H9 (cell line): Measurements from ENCODE around the gene FAM163B. TPM values are rescaled to one million over a fixed set of nuclear protein-coding genes. Genes with fewer than 3 reads are reported as not detected.

ENCODE experiments used
- DNase-seq: peaks from one replicate; pipeline ENCODE4 v3.0.0-alpha.2; 2017
- H2AFZ ChIP-seq: one replicate; pipeline ENCODE4 v1.6.1; 2013; ENCODE audit warnings: mild to moderate bottlenecking, low read length, control low read depth, moderate library complexity
- H2AK5ac ChIP-seq: 2 replicates; pipeline ENCODE4 v1.6.1; 2013; ENCODE audit warnings: low read length, control low read depth, mixed read lengths; ENCODE audit not compliant: insufficient read length
- H2BK120ac ChIP-seq: one replicate; pipeline ENCODE4 v1.6.1; 2013; ENCODE audit warnings: low read depth, mild to moderate bottlenecking, low read length, control low read depth, inconsistent platforms; ENCODE audit not compliant: poor library complexity, severe bottlenecking
- H2BK12ac ChIP-seq: 2 replicates; pipeline ENCODE4 v1.6.1; 2013; ENCODE audit warnings: low read length, control low read depth, mixed read lengths, low read depth; ENCODE audit not compliant: insufficient read length
- H2BK15ac ChIP-seq: 2 replicates; pipeline ENCODE4 v1.6.1; 2013; ENCODE audit warnings: low read depth, low read length, control low read depth
- H2BK20ac ChIP-seq: one replicate; pipeline ENCODE4 v1.6.1; 2013; ENCODE audit warnings: low read depth, mild to moderate bottlenecking, low read length, control low read depth, inconsistent platforms; ENCODE audit not compliant: poor library complexity, severe bottlenecking
- H2BK5ac ChIP-seq: 2 replicates; pipeline ENCODE4 v1.6.1; 2013; ENCODE audit warnings: low read length, control low read depth, mixed read lengths; ENCODE audit not compliant: insufficient read length
- H3K14ac ChIP-seq: 2 replicates; pipeline ENCODE4 v1.6.1; 2013; ENCODE audit warnings: low read length, control low read depth; ENCODE audit not compliant: insufficient read depth
- H3K18ac ChIP-seq: 2 replicates; pipeline ENCODE4 v1.6.1; 2013; ENCODE audit warnings: low read depth, mild to moderate bottlenecking, mixed read lengths, low read length, control low read depth; ENCODE audit not compliant: insufficient read length
- H3K23ac ChIP-seq: 2 replicates; pipeline ENCODE4 v1.6.1; 2013; ENCODE audit warnings: low read length, control low read depth, mixed read lengths, low read depth; ENCODE audit not compliant: insufficient read length
- H3K23me2 ChIP-seq: 2 replicates; pipeline ENCODE4 v1.6.1; 2013; ENCODE audit warnings: low read depth, mild to moderate bottlenecking, mixed read lengths, low read length, control low read depth; ENCODE audit not compliant: insufficient read length, poor library complexity, severe bottlenecking
- H3K27ac ChIP-seq: 2 replicates; pipeline ENCODE4 v1.5.1; 2013; ENCODE audit warnings: low read length, control low read depth, mixed read lengths, low read depth; ENCODE audit not compliant: insufficient read length
- H3K27me3 ChIP-seq: 2 replicates; pipeline ENCODE4 v1.6.1; 2013; ENCODE audit warnings: low read length, control low read depth, inconsistent platforms; ENCODE audit not compliant: insufficient read depth
- H3K4ac ChIP-seq: 2 replicates; pipeline ENCODE4 v1.6.1; 2013; ENCODE audit warnings: low read depth, mild to moderate bottlenecking, control low read depth, inconsistent platforms, low read length, moderate library complexity
- H3K4me1 ChIP-seq: 2 replicates; pipeline ENCODE4 v1.6.1; 2013; ENCODE audit warnings: low read length, control low read depth, inconsistent platforms; ENCODE audit not compliant: insufficient read depth
- H3K4me2 ChIP-seq: 2 replicates; pipeline ENCODE4 v1.6.1; 2013; ENCODE audit warnings: low read length, control low read depth, mixed read lengths; ENCODE audit not compliant: insufficient read length, insufficient read depth
- H3K56ac ChIP-seq: 2 replicates; pipeline ENCODE4 v1.6.1; 2013; ENCODE audit warnings: low read depth, mild to moderate bottlenecking, mixed read lengths, low read length, control low read depth; ENCODE audit not compliant: insufficient read length
- H3K79me1 ChIP-seq: 2 replicates; pipeline ENCODE4 v1.6.1; 2013; ENCODE audit warnings: low read depth, mild to moderate bottlenecking, moderate library complexity, low read length, control low read depth, inconsistent platforms; ENCODE audit not compliant: insufficient read depth, poor library complexity, severe bottlenecking
- H3K79me2 ChIP-seq: 2 replicates; pipeline ENCODE4 v1.6.1; 2013; ENCODE audit warnings: low read length, control low read depth, inconsistent platforms; ENCODE audit not compliant: insufficient read depth
- H3K9ac ChIP-seq: 2 replicates; pipeline ENCODE4 v1.6.1; 2013; ENCODE audit warnings: low read length, control low read depth, mixed read lengths; ENCODE audit not compliant: insufficient read length; ENCODE audit errors: extremely low read depth
- H3K9me3 ChIP-seq: one replicate; pipeline ENCODE4 v1.6.1; 2013; ENCODE audit warnings: low read depth, low read length, inconsistent platforms; ENCODE audit not compliant: control insufficient read depth
- H3T11ph ChIP-seq: one replicate; pipeline ENCODE4 v1.6.1; 2013; ENCODE audit warnings: mild to moderate bottlenecking, low read length, control low read depth, inconsistent platforms
- H4K20me1 ChIP-seq: one replicate; pipeline ENCODE4 v1.6.1; 2013; ENCODE audit not compliant: control insufficient read depth, insufficient read length, insufficient read depth
- H4K5ac ChIP-seq: 2 replicates; pipeline ENCODE4 v1.6.1; 2013; ENCODE audit warnings: low read depth, mild to moderate bottlenecking, mixed read lengths, low read length, control low read depth; ENCODE audit not compliant: insufficient read length
- H4K8ac ChIP-seq: replicated peaks from 2 replicates; pipeline ENCODE4 v1.6.1; 2013; ENCODE audit warnings: low read length, control low read depth, mixed read lengths, low read depth; ENCODE audit not compliant: insufficient read length
- H4K91ac ChIP-seq: 2 replicates; pipeline ENCODE4 v1.6.1; 2013; ENCODE audit warnings: low read depth, mild to moderate bottlenecking, moderate library complexity, mixed read lengths, low read length, control low read depth; ENCODE audit not compliant: insufficient read length
- H3K27ac Mint-ChIP-seq, 3 experiments: 2 replicates in 2 of 3; 3 replicates in 1 of 3; pipeline ENCODE4 v1.8.0; 2020 to 2021; ENCODE audit warnings: mixed read lengths in 3 of 3, mild to moderate bottlenecking in 1 of 3, moderate library complexity in 1 of 3
- H3K27me3 Mint-ChIP-seq: 2 replicates; pipeline ENCODE4 v1.8.0; 2021; ENCODE audit warnings: low read depth, mild to moderate bottlenecking, moderate library complexity, mixed read lengths
- H3K36me3 Mint-ChIP-seq, 3 experiments: 2 replicates in 2 of 3; 3 replicates in 1 of 3; pipeline ENCODE4 v1.8.0; 2020 to 2021; ENCODE audit warnings: low read depth in 3 of 3, mixed read lengths in 3 of 3; ENCODE audit not compliant: insufficient read depth in 1 of 3
- H3K4me1 Mint-ChIP-seq, 2 experiments: 2 replicates each; pipeline ENCODE4 v1.8.0; 2020; ENCODE audit warnings: mixed read lengths in 2 of 2
- H3K4me3 Mint-ChIP-seq, 2 experiments: 2 replicates in 1 of 2; 3 replicates in 1 of 2; pipeline ENCODE4 v1.8.0; 2020 to 2021; ENCODE audit warnings: mild to moderate bottlenecking in 2 of 2, mixed read lengths in 2 of 2, moderate library complexity in 1 of 2
- H3K9me3 Mint-ChIP-seq, 2 experiments: 2 replicates in 1 of 2; 3 replicates in 1 of 2; pipeline ENCODE4 v1.8.0; 2020; ENCODE audit warnings: mild to moderate bottlenecking in 2 of 2, mixed read lengths in 2 of 2, moderate library complexity in 1 of 2
- CTCF ChIP-seq: fragments of 200-600 bp; sonication (generic); conservative IDR thresholded peaks from 3 replicates; pipeline ENCODE4 v1.8.0; 2021; ENCODE audit warnings: antibody characterized with exemption, mild to moderate bottlenecking
- WGBS: extraction: QIAGEN DNeasy Blood & Tissue Kit; methylation state at CpG from one replicate; pipeline ENCODE4 v1.1.7; 2013; ENCODE audit warnings: missing lambda C conversion rate, low lambda C conversion rate, mixed read lengths; ENCODE audit not compliant: insufficient read length; ENCODE audit errors: extremely low coverage; 5-methylcytosine and 5-hydroxymethylcytosine counted together
- total RNA-seq: library from RNA; stranded (reverse); gene quantifications from 2 replicates; pipeline ENCODE4 v1.2.1, GENCODE V29; 2021

FAM163B gene
- total RNA-seq, 1 experiment from 2014 or later = 0.39 TPM

GRCh38 chr9:133557581-133557980, 51.6 kb downstream of the FAM163B start:
- Histone ChIP-seq H2BK5ac (no peak overlapping the region), H4K91ac (no peak overlapping the region), H2BK20ac (no peak overlapping the region), H4K20me1 (no peaks in the 10 kb centered on the region), H2BK12ac (no peak overlapping the region), H3K9me3 (no peaks in the 10 kb centered on the region), H3K23me2 (no peaks in the 10 kb centered on the region), H3K4me1 (peaks cover 2% of the 10 kb centered on the region; the same call in 1 of the 2 replicates), H3K27ac (no peak overlapping the region), H3T11ph (no peak overlapping the region), H3K14ac (no peak overlapping the region), H3K23ac (no peak overlapping the region), H3K79me2 (no peaks in the 10 kb centered on the region), H2BK120ac (no peak overlapping the region), H3K79me1 (no peaks in the 10 kb centered on the region), H4K8ac (no peak overlapping the region), H3K4ac (no peak overlapping the region), H3K18ac (no peak overlapping the region), H3K56ac (no peak overlapping the region), H2BK15ac (no peak overlapping the region), H2AFZ (no peak overlapping the region), H3K9ac (no peak overlapping the region), H4K5ac (no peak overlapping the region), H3K27me3 (no peaks in the 10 kb centered on the region), H2AK5ac (no peak overlapping the region), H3K4me2 (no peak overlapping the region)
- Mint-ChIP-seq H3K4me3 (no peak overlapping the region), H3K27me3 (peaks cover 2% of the 10 kb centered on the region; the same call in 1 of the 2 replicates), H3K27ac (no peak overlapping the region), H3K9me3 (no peaks in the 10 kb centered on the region; a peak in 1 of 5 replicates), H3K4me1 (peaks cover 28 to 32% of the 10 kb centered on the region in 2 experiments), H3K36me3 (peaks cover 0 to 3% (median 0%) of the 10 kb centered on the region in 3 experiments; a peak in 2 of 7 replicates)
- no peak for DNase-seq
- no peak for TF ChIP-seq CTCF
- no CpG with 5 or more reads among the region's 9 CpGs for WGBS
